IMR-90 (cell line): Measurements from ENCODE around the gene GTPBP8. TPM values are rescaled to one million over a fixed set of nuclear protein-coding genes. Genes with fewer than 3 reads are reported as not detected.

Source experiments
- ATAC-seq: fragments of 200-7000 bp; cut with Tn5 transposase; 2 replicates; pipeline ENCODE4 v1.9.1; 2020; ENCODE audit warnings: low read depth, mild to moderate bottlenecking, moderate library complexity
- Bru-seq: library from RNA; stranded (reverse); fragments of 400-500 nt; gene quantifications from one replicate; lab custom pipeline; 2021; lab: Mats Ljungman, UMichigan
- BruChase-seq, 2 experiments: library from RNA; stranded (reverse); fragments of 400-500 nt; gene quantifications; one replicate each; lab custom pipeline; 2021; lab: Mats Ljungman, UMichigan
- BruUV-seq: library from RNA; stranded (reverse); fragments of 400-500 nt; replicated peaks from 2 replicates; lab custom pipeline; 2021; lab: Mats Ljungman, UMichigan
- CTCF ChIA-PET: fragments of 300-600 bp; formaldehyde crosslinking; extraction: SDS; loops from one replicate; lab custom pipeline; 2021; ENCODE audit warnings: antibody characterized with exemption; lab: Yijun Ruan, JAX
- POLR2A ChIA-PET: fragments of 300-600 bp; sonication (Branson Sonifier 250); formaldehyde crosslinking; loops from one replicate; lab custom pipeline; 2022; ENCODE audit warnings: antibody characterized with exemption; ENCODE audit not compliant: unreplicated experiment; lab: Charles Lee
- DNase-seq: peaks from one replicate; pipeline ENCODE4 v3.0.0; 2013
- H2AFZ ChIP-seq: replicated peaks from 2 replicates; pipeline ENCODE3; 2013; ENCODE audit warnings: low read length, mild to moderate bottlenecking; ENCODE audit not compliant: poor library complexity
- H2AK5ac ChIP-seq: 2 replicates; pipeline ENCODE4 v1.6.1; 2013; ENCODE audit warnings: low read depth, low read length, inconsistent platforms
- H2AK9ac ChIP-seq: replicated peaks from 2 replicates; pipeline ENCODE3; 2013; ENCODE audit warnings: mild to moderate bottlenecking, low read depth, low read length, moderate library complexity; ENCODE audit not compliant: poor library complexity
- H2BK120ac ChIP-seq: 2 replicates; pipeline ENCODE4 v1.6.1; 2013; ENCODE audit warnings: low read depth, low read length, inconsistent platforms
- H2BK15ac ChIP-seq: 3 replicates; pipeline ENCODE4 v1.6.1; 2013; ENCODE audit warnings: low read depth, low read length, inconsistent platforms
- H2BK20ac ChIP-seq: 2 replicates; pipeline ENCODE4 v1.6.1; 2013; ENCODE audit warnings: low read depth, mild to moderate bottlenecking, inconsistent platforms, low read length, moderate library complexity
- H2BK5ac ChIP-seq: 2 replicates; pipeline ENCODE4 v1.6.1; 2013; ENCODE audit warnings: mild to moderate bottlenecking, low read depth, low read length, inconsistent platforms; ENCODE audit not compliant: poor library complexity, severe bottlenecking
- H3K14ac ChIP-seq: replicated peaks from 2 replicates; pipeline ENCODE4 v1.6.1; 2013; ENCODE audit warnings: low read depth, low read length, inconsistent platforms
- H3K18ac ChIP-seq: 2 replicates; pipeline ENCODE4 v1.6.1; 2013; ENCODE audit warnings: low read depth, low read length, control low read depth
- H3K23ac ChIP-seq: 2 replicates; pipeline ENCODE4 v1.6.1; 2013; ENCODE audit warnings: low read depth, low read length, inconsistent platforms
- H3K27ac ChIP-seq: 2 replicates; pipeline ENCODE4 v1.5.1; 2013; ENCODE audit warnings: mild to moderate bottlenecking, control low read depth, low read length; ENCODE audit not compliant: insufficient read depth
- H3K27me3 ChIP-seq: 2 replicates; pipeline ENCODE4 v1.6.1; 2013; ENCODE audit warnings: low read length; ENCODE audit not compliant: control insufficient read depth, insufficient read depth
- H3K36me3 ChIP-seq: 2 replicates; pipeline ENCODE4 v1.6.1; 2013; ENCODE audit warnings: low read length, mixed read lengths; ENCODE audit not compliant: control insufficient read depth, insufficient read depth
- H3K4ac ChIP-seq: 2 replicates; pipeline ENCODE4 v1.6.1; 2013; ENCODE audit warnings: low read depth, low read length, inconsistent platforms
- H3K4me1 ChIP-seq: 2 replicates; pipeline ENCODE4 v1.6.1; 2013; ENCODE audit warnings: low read length, mixed read lengths; ENCODE audit not compliant: control insufficient read depth, insufficient read depth
- H3K4me2 ChIP-seq: 2 replicates; pipeline ENCODE4 v1.6.1; 2013; ENCODE audit warnings: low read depth, mild to moderate bottlenecking, control low read depth, low read length, moderate library complexity
- H3K4me3 ChIP-seq: 2 replicates; pipeline ENCODE4 v1.5.1; 2013; ENCODE audit warnings: low read depth, mild to moderate bottlenecking, control low read depth, low read length, moderate library complexity; ENCODE audit not compliant: insufficient read depth
- H3K56ac ChIP-seq: 2 replicates; pipeline ENCODE4 v1.6.1; 2013; ENCODE audit warnings: low read length, inconsistent platforms; ENCODE audit not compliant: insufficient read depth; ENCODE audit errors: extremely low read depth
- H3K79me1 ChIP-seq, 2 experiments: 2 replicates each; pipeline ENCODE4 v1.6.1; 2013; ENCODE audit warnings: low read length in 2 of 2, inconsistent platforms in 1 of 2, low read depth in 1 of 2
- H3K9ac ChIP-seq: 2 replicates; pipeline ENCODE4 v1.6.1; 2013; ENCODE audit warnings: low read depth, low read length, control low read depth
- H3K9me1 ChIP-seq: 2 replicates; pipeline ENCODE4 v1.6.1; 2013; ENCODE audit warnings: low read length, inconsistent platforms; ENCODE audit not compliant: insufficient read depth
- H3K9me3 ChIP-seq: 2 replicates; pipeline ENCODE4 v1.6.1; 2013; ENCODE audit warnings: low read length; ENCODE audit not compliant: control insufficient read depth, insufficient read depth
- H4K20me1 ChIP-seq: 2 replicates; pipeline ENCODE4 v1.6.1; 2013; ENCODE audit warnings: low read length, inconsistent platforms; ENCODE audit not compliant: insufficient read depth
- H4K5ac ChIP-seq: 2 replicates; pipeline ENCODE4 v1.6.1; 2013; ENCODE audit warnings: mild to moderate bottlenecking, low read depth, low read length, control low read depth
- H4K8ac ChIP-seq, 2 experiments: 2 replicates each; pipeline ENCODE4 v1.6.1; 2013; ENCODE audit warnings: low read depth in 2 of 2, low read length in 2 of 2, control low read depth in 1 of 2, inconsistent platforms in 1 of 2
- H4K91ac ChIP-seq: 2 replicates; pipeline ENCODE4 v1.6.1; 2013; ENCODE audit warnings: low read depth, low read length, inconsistent platforms; ENCODE audit not compliant: insufficient read depth
- CHD1 ChIP-seq: IDR thresholded peaks from 2 replicates; pipeline ENCODE4 v1.6.1; 2012; ENCODE audit warnings: low read depth, low read length, improper control_type of control experiment
- MXI1 ChIP-seq: IDR thresholded peaks from 2 replicates; pipeline ENCODE4 v1.6.1; 2012; ENCODE audit warnings: low read depth, mild to moderate bottlenecking, low read length, moderate library complexity, borderline replicate concordance
- POLR2A ChIP-seq: IDR thresholded peaks from 2 replicates; pipeline ENCODE4 v1.6.1; 2012; ENCODE audit warnings: mild to moderate bottlenecking, low read depth, low read length
- WGBS, 2 experiments: methylation state at CpG; one replicate each; pipeline versions ENCODE4 v1.1.5 to v1.1.7; 2013; ENCODE audit warnings: missing lambda C conversion rate in 2 of 2; ENCODE audit not compliant: insufficient read length in 1 of 2; ENCODE audit errors: extremely low coverage in 2 of 2; 5-methylcytosine and 5-hydroxymethylcytosine counted together
- dilution Hi-C: fragments of 300-500 bp; cut with HindIII; formaldehyde crosslinking; loops from one replicate; pipeline ENCODE4 v1.14.3; 2018; ENCODE audit warnings: low sequenced_read_pairs; ENCODE audit not compliant: unreplicated experiment
- in situ Hi-C: fragments of 300-500 bp; cut with MboI; formaldehyde crosslinking; loops from 3 replicates; pipeline ENCODE4 v1.14.3; 2019; ENCODE audit warnings: low sequenced_read_pairs, inconsistent platforms, mixed read lengths
- intact Hi-C: fragments of 100-400 bp; cut with micrococcal nuclease; formaldehyde crosslinking; loops from 2 replicates; pipeline ENCODE4 v1.10.0; 2022
- long read RNA-seq: library from polyadenylated mRNA; unstranded; transcript quantifications from one replicate; pipeline ENCODE4 v2.0.0, GENCODE V29; 2021; ENCODE audit not compliant: unreplicated experiment
- polyA plus RNA-seq, 3 experiments: library from polyadenylated mRNA; depleted of rRNA; stranded (reverse); fragments of >200 nt; gene quantifications; 2 replicates each; pipeline ENCODE4 v1.2.3, GENCODE V29; 2012; ENCODE audit warnings: low replicate concordance in 1 of 3
- total RNA-seq: library from RNA; depleted of rRNA; stranded (reverse); fragments of >200 nt; gene quantifications from 2 replicates; pipeline ENCODE4 v1.2.3, GENCODE V29; 2012; rRNA removed

GTPBP8 gene
- 15.4 and 19.4 TPM in 2 replicates for total RNA-seq
- polyA plus RNA-seq (2012; rRNA removed): 23.9 and 29.9 TPM in 2 replicates
- polyA plus RNA-seq (2012; cell fraction: cytosol; rRNA removed): 8.8 and 10.1 TPM in 2 replicates
- 8.5 and 10.4 TPM in 2 replicates for polyA plus RNA-seq (2012; cell fraction: nucleus; rRNA removed; ENCODE audit: low replicate concordance)
- percentile 74 among the genes with signal in this experiment for Bru-seq, nascent RNA
- percentile 64 among the genes with signal in this experiment for BruChase-seq, experiment 1, labeled RNA remaining after a 6-hour chase
- BruChase-seq, experiment 2, labeled RNA remaining after a 2-hour chase: percentile 63 among the genes with signal in this experiment
- long read RNA-seq, transcript GTPBP8-203 (6 exons, 1,360 nt): major isoform, 22 of 41 reads
- long read RNA-seq, transcript GTPBP8-207 (5 exons, 715 nt): minor isoform, 6 of 41 reads
- long read RNA-seq, partial matches to known transcripts: 2 of 41 reads
- long read RNA-seq, other reads (novel, unspliced or antisense): 5 of 41 reads

DNA sequence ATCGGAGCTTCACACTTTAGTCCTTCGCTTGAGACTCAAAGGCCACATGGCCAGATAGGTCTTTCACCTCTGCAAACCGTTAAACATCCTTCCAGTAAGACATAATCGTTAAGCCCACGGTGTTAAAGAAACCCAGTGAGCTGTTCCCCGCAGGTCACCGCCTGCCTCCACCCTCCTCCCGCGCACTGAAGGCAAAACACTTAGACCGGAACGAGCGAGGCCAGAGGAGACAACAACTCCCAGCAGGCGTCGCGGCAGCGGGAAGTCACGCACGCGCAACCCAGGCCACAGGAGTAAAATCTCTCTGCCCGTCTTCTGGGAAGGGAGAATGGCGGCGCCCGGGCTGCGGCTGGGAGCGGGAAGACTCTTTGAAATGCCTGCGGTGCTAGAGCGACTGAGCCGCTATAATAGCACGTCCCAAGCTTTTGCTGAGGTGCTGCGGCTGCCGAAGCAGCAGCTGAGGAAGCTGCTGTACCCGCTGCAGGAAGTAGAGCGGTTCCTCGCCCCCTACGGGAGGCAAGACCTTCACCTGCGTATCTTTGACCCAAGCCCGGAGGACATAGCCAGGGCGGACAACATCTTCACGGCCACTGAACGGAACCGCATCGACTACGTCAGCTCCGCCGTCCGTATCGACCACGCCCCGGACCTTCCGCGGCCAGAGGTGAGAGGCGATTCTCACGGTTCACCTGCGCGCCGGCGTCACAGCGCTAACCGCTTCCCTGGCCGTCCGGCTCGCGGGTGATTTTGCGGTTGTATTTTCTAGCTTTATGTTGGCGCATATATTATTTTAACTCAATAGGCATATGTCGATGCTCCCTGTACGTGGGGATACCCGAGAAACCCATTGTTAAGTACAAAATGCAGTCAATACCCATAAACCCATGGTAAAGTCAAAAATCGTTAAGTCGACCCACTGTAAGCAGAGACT lies at the start of gene GTPBP8:
GTPBP8 (plus strand) TSS at position 313 of the 931 bp plus-strand sequence; CDS start at position 329, 16 bp downstream.
- H2AK9ac ChIP-seq: peak within 1 kb of the TSS; percentile 56
- WGBS, 2 experiments: 3% methylated on average over 24 of the region's 70 CpGs; no CpG with 5 or more reads in 1 of the 2 experiments
- dilution Hi-C loops: loop anchor here (25.0 kb wide), 1 partner anchor 404 kb away; no protein-coding TSS in a partner anchor
- H3K4me3 ChIP-seq: peak within 1 kb of the TSS; percentile 75
- peak within 1 kb of the TSS; percentile 82; the same call in 1 of the 3 replicates for H2BK15ac ChIP-seq
- H3K4me1 ChIP-seq: no peaks in the 10 kb centered on the region
- peak within 1 kb of the TSS; percentile 78 for H2BK5ac ChIP-seq
- H2BK120ac ChIP-seq: peak within 1 kb of the TSS; percentile 82
- peak within 1 kb of the TSS; percentile 86 for H3K56ac ChIP-seq
- H3K14ac ChIP-seq: peak within 1 kb of the TSS; percentile 86
- peak within 1 kb of the TSS; percentile 89 for H3K4me2 ChIP-seq
- ChIA-PET CTCF (interaction anchor here (0.5 to 1.8 kb wide), 4 partner anchors 12 to 348 kb away, joined by 3 to 9 read pairs (median 3); no protein-coding TSS in a partner anchor), POLR2A (interaction anchor here (0.5 to 1.1 kb wide), 3 partner anchors 10 to 349 kb away, joined by 3 read pairs; no protein-coding TSS in a partner anchor)
- peak; percentile 98 for ATAC-seq
- TF ChIP-seq MXI1 (no peak; the same call in 1 of the 2 replicates), CHD1 (0 out of 2 replicates have a peak, but pooled peaks have one; percentile 47), POLR2A (peak; percentile 83)
- H2AFZ ChIP-seq: peak within 1 kb of the TSS; percentile 98
- H3K27ac ChIP-seq: peak within 1 kb of the TSS; percentile 86
- no peaks in the 10 kb centered on the region for H4K20me1 ChIP-seq
- H3K36me3 ChIP-seq: peaks cover 2% of the 10 kb centered on the region; the same call in 1 of the 2 replicates
- peak within 1 kb of the TSS; percentile 7; the same call in 1 of the 2 replicates for H2BK20ac ChIP-seq
- H3K79me1 ChIP-seq: peaks cover 9 to 22% of the 10 kb centered on the region in 2 experiments; a peak in 3 of 4 replicates
- peak within 1 kb of the TSS; percentile 85 for H3K4ac ChIP-seq
- peak; percentile 84 for DNase-seq
- peak within 1 kb of the TSS; percentile 84 for H3K9ac ChIP-seq
- no peaks in the 10 kb centered on the region for H3K9me3 ChIP-seq
- peak within 1 kb of the TSS; percentile 10; the same call in 1 of the 2 replicates for H2AK5ac ChIP-seq
- H4K5ac ChIP-seq: peak within 1 kb of the TSS; percentile 95
- intact Hi-C loops: loop anchor here (5.0 kb wide), 3 partner anchors 179 to 349 kb away; partner anchors contain the start of gene CCDC80
- H3K18ac ChIP-seq: peak within 1 kb of the TSS; percentile 62
- TSS peak; percentile 51 for BruUV-seq
- no peaks in the 10 kb centered on the region for H3K9me1 ChIP-seq
- H3K23ac ChIP-seq: peak within 1 kb of the TSS; percentile 80
- peak within 1 kb of the TSS; percentile 84 for H4K91ac ChIP-seq
- H3K27me3 ChIP-seq: peaks cover 2% of the 10 kb centered on the region; the same call in 1 of the 2 replicates
- in situ Hi-C loops: loop anchor here (25.0 kb wide), 1 partner anchor 679 kb away; no protein-coding TSS in a partner anchor
- H4K8ac ChIP-seq: peak within 1 kb of the TSS; percentile 98
